T-cell (primary cell): Measurements from ENCODE around the gene LATS2. TPM values are rescaled to one million over a fixed set of nuclear protein-coding genes. Genes with fewer than 3 reads are reported as not detected.
A peak's percentile ranks its signal among the peaks of the same experiment; 100 is the strongest.

Experiments
- ATAC-seq, 4 experiments: fragments of 200-7000 bp in 3 of 4; fragments of 150-1000 bp in 1 of 4; cut with Tn5 transposase; replicated peaks in 1 of 4; 1 replicate in 3 of 4; 2 replicates in 1 of 4; pipeline ENCODE4 v1.10.0; 2021; ENCODE audit warnings: moderate library complexity in 3 of 4, mild to moderate bottlenecking in 2 of 4, moderate number of reproducible peaks in 1 of 4
- CTCF ChIA-PET, 2 donors: fragments of 300-600 bp; sonication (Branson Sonifier 250); formaldehyde crosslinking; loops; one replicate each; lab custom pipeline; 2022; ENCODE audit warnings: antibody characterized with exemption in 2 of 2; lab: Charles Lee
- POLR2A ChIA-PET, 2 donors: fragments of 300-600 bp; sonication (Branson Sonifier 250); formaldehyde crosslinking; loops; one replicate each; lab custom pipeline; 2022; ENCODE audit warnings: antibody characterized with exemption in 2 of 2; lab: Charles Lee
- DNase-seq, 35 experiments: peaks; one replicate each; pipeline versions ENCODE4 v3.0.0 to v3.0.0-alpha.2; 2013 to 2023
- H3K27ac ChIP-seq: one replicate; pipeline ENCODE4 v1.5.1; 2013; ENCODE audit warnings: low read length
- H3K27me3 ChIP-seq, 2 experiments: replicated peaks in 1 of 2; 1 replicate in 1 of 2; 2 replicates in 1 of 2; pipeline versions ENCODE4 v1.6.1 to v1.7.0; 2013; ENCODE audit warnings: low read length in 1 of 2, mixed read lengths in 1 of 2; ENCODE audit not compliant: control insufficient read depth in 2 of 2, insufficient read depth in 2 of 2; ENCODE audit errors: extremely low read depth in 1 of 2
- H3K36me3 ChIP-seq, 2 donors: 1 replicate in 1 of 2; 2 replicates in 1 of 2; pipeline versions ENCODE4 v1.6.1 to v1.7.0; 2013; ENCODE audit warnings: low read length in 1 of 2; ENCODE audit not compliant: control insufficient read depth in 2 of 2, insufficient read depth in 1 of 2; ENCODE audit errors: extremely low read depth in 1 of 2
- H3K4me1 ChIP-seq, 2 experiments: 1 replicate in 1 of 2; 2 replicates in 1 of 2; pipeline versions ENCODE4 v1.6.1 to v1.7.0; 2013; ENCODE audit warnings: low read length in 2 of 2, mixed read lengths in 1 of 2; ENCODE audit not compliant: insufficient read depth in 2 of 2, control insufficient read depth in 1 of 2; ENCODE audit errors: extremely low read depth in 1 of 2
- H3K4me3 ChIP-seq, 2 donors: 1 replicate in 1 of 2; 2 replicates in 1 of 2; pipeline versions ENCODE4 v1.5.1 to v1.7.0; 2013; ENCODE audit warnings: mild to moderate bottlenecking in 2 of 2, low read length in 1 of 2, moderate library complexity in 1 of 2; ENCODE audit not compliant: control insufficient read depth in 1 of 2; ENCODE audit errors: extremely low read depth in 1 of 2
- H3K9me3 ChIP-seq: 2 replicates; pipeline ENCODE4 v1.7.0; 2013
- H3K27ac Mint-ChIP-seq, 2 donors: one replicate each; pipeline ENCODE4 v1.8.0; 2020 to 2021; ENCODE audit warnings: mild to moderate bottlenecking in 2 of 2, mixed read lengths in 2 of 2
- H3K27me3 Mint-ChIP-seq, 2 donors: one replicate each; pipeline ENCODE4 v1.8.0; 2021 to 2022; ENCODE audit warnings: mixed read lengths in 2 of 2
- H3K36me3 Mint-ChIP-seq: one replicate; pipeline ENCODE4 v1.8.0; 2021; ENCODE audit warnings: mixed read lengths
- H3K4me1 Mint-ChIP-seq, 3 donors: one replicate each; pipeline ENCODE4 v1.8.0; 2020 to 2022; ENCODE audit warnings: mixed read lengths in 3 of 3, mild to moderate bottlenecking in 1 of 3
- H3K4me3 Mint-ChIP-seq, 3 donors: one replicate each; pipeline ENCODE4 v1.8.0; 2020 to 2022; ENCODE audit warnings: mild to moderate bottlenecking in 3 of 3, mixed read lengths in 3 of 3, moderate library complexity in 3 of 3
- H3K9me3 Mint-ChIP-seq, 3 donors: one replicate each; pipeline ENCODE4 v1.8.0; 2020 to 2022; ENCODE audit warnings: mixed read lengths in 3 of 3
- WGBS: methylation state at CpG from one replicate; pipeline ENCODE4 v1.1.5; 2013; ENCODE audit warnings: missing lambda C conversion rate; ENCODE audit not compliant: insufficient coverage; 5-methylcytosine and 5-hydroxymethylcytosine counted together
- total RNA-seq, 35 experiments: library from RNA in 6 of 35; stranded (reverse) in 6 of 35; fragments of 120-200 nt in 1 of 35; gene quantifications; one replicate each; pipeline versions ENCODE4 v1.2.1 to v1.2.4 and lab custom pipeline; 2013 to 2026

The LATS2 gene
- total RNA-seq, 5 donors from 2014 or later (not counting 1 experiment from before 2014, with no cell fraction given) = 0.88 to 4.2 (median 2.7) TPM

DNA sequence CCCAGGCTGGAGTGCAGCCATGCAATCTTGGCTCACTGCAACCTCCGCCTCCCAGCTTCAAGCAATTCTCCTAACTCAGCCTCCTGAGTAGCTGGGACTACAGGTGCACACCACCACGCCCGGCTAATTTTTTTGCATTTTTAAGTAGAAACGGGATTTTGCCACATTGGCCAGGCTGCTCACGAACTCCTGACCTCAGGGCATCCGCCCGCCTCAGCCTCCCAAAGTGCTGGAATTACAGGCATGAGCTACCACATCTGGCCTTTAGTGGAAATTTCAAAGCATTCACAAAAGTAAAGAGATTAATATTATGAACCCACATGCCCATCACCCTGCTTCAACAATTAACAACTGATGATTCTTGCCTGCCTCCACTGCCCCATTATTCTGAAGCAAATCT is 20.5 kb upstream of the LATS2 start:
- no peaks in the 10 kb centered on the region for H3K4me1 Mint-ChIP-seq
- no peak overlapping the region for H3K4me3 Mint-ChIP-seq
- WGBS = 93% methylated on average over 7 of the region's 7 CpGs
- no peaks in the 10 kb centered on the region for H3K9me3 Mint-ChIP-seq
- no peaks in the 10 kb centered on the region for H3K36me3 Mint-ChIP-seq
- ChIA-PET POLR2A (no interaction called here), CTCF (no interaction called here)
- Histone ChIP-seq H3K36me3 (no peaks in the 10 kb centered on the region), H3K9me3 (no peaks in the 10 kb centered on the region), H3K4me3 (no peak overlapping the region), H3K27ac (no peak overlapping the region), H3K4me1 (no peaks in the 10 kb centered on the region), H3K27me3 (peaks cover 0 to 9% of the 10 kb centered on the region in 2 experiments)
- peaks cover 6 to 13% of the 10 kb centered on the region in 2 donors for H3K27me3 Mint-ChIP-seq
- DNase-seq = no peak
- no peak for ATAC-seq
- H3K27ac Mint-ChIP-seq = no peak overlapping the region

- 100% methylated on average over 2 of the region's 3 CpGs for WGBS
These were observed 19.2 kb upstream of the LATS2 start for GRCh38 chr13:21080593-21080891.

DNA sequence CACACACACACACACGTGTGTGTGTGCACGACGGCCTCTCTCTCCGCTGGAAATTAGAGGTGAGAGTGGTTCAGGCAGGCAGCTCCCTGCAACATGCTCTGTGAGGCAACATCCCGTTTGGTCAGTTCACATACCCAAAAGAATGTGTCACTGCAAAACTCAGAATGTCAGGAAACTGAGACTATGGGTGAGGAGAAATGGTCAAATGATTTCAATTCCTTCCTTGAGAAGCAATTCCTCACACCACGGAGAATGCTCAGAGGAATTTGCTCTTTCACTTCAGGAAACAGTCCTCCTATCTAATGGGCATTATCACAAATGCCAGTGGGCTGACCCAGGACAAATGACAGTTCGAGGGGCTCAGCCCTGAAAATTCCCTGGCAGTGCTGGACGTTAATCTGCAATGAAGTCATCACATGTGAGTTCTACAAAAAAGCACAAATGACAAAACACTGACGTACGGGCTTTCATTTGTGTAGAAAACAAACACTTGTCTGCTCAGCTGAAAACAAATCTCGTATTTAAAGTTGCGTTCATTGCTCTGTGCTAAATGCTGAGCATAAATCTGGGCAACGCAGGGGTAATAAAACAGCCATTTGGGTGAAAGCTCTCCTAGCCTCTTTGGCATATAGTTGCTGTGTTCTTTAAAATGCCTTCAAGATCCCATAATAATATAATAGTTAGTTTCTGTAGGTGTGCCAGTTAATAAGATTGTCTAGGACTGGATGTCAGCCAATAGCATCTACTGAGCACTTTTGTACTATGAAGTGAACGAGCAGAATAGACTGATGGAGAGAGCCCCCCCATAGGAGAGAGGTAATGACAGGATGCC is 18.6 kb upstream of the LATS2 start:
- no peaks in the 10 kb centered on the region for H3K36me3 Mint-ChIP-seq
- no peak overlapping the region for H3K27ac Mint-ChIP-seq
- no peak overlapping the region for H3K27ac ChIP-seq
- POLR2A ChIA-PET = interaction anchor here in 1 of 2 donors (0.7 kb wide), 1 partner anchor 22 kb away, joined by 3 read pairs; no protein-coding TSS in a partner anchor
- peaks cover 5 to 13% of the 10 kb centered on the region in 2 experiments for H3K4me1 ChIP-seq
- no peaks in the 10 kb centered on the region for H3K9me3 Mint-ChIP-seq
- DNase-seq = no peak
- H3K27me3 ChIP-seq = peaks cover 0 to 25% of the 10 kb centered on the region in 2 experiments
- peaks cover 6 to 18% of the 10 kb centered on the region in 2 donors for H3K27me3 Mint-ChIP-seq
- peaks cover 5 to 7% (median 5%) of the 10 kb centered on the region in 3 donors for H3K4me1 Mint-ChIP-seq
- no peak overlapping the region for H3K4me3 Mint-ChIP-seq
- WGBS = 80% methylated on average over 6 of the region's 14 CpGs
- ATAC-seq = no peak
- CTCF ChIA-PET = no interaction called here
- no peak overlapping the region for H3K4me3 ChIP-seq
- H3K36me3 ChIP-seq = no peaks in the 10 kb centered on the region
- no peaks in the 10 kb centered on the region for H3K9me3 ChIP-seq

More at GRCh38 chr13:21080593-21080891, 19.2 kb upstream of the LATS2 start:
- ChIA-PET POLR2A (interaction anchor here in 1 of 2 donors (0.7 kb wide), 1 partner anchor 21 kb away, joined by 3 read pairs; no protein-coding TSS in a partner anchor), CTCF (no interaction called here)
- H3K4me1 ChIP-seq = peaks cover 0 to 8% of the 10 kb centered on the region in 2 experiments
- Mint-ChIP-seq H3K27me3 (peaks cover 6 to 17% of the 10 kb centered on the region in 2 donors), H3K27ac (no peak overlapping the region), H3K4me3 (no peak overlapping the region), H3K4me1 (peaks cover 0 to 2% (median 0%) of the 10 kb centered on the region in 3 donors), H3K36me3 (no peaks in the 10 kb centered on the region), H3K9me3 (no peaks in the 10 kb centered on the region)
- ATAC-seq (no peak), DNase-seq (no peak)
- H3K36me3 ChIP-seq = no peaks in the 10 kb centered on the region
- H3K27ac ChIP-seq = no peak overlapping the region
- H3K9me3 ChIP-seq = no peaks in the 10 kb centered on the region
- H3K4me3 ChIP-seq = no peak overlapping the region
- H3K27me3 ChIP-seq = peaks cover 0 to 20% of the 10 kb centered on the region in 2 experiments

DNA sequence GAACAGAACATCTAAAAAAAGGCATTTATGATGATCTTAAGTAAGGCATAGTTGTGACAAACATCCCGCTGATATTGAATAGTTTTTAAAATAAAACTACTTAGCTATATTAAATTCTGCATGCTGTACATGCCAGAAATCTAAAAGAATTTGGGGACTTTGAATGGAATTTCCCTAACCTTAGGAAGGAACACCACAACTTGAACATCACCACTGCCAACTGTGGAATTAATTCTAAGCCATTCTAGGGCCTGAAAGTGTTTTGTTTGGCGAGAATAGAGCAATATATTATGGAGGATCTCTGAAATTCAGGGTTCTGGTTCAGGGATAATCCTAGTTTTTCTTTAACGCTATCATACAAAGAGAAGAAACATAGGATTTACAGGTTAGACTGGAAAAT is 17.8 kb upstream of the LATS2 start:
- Histone ChIP-seq H3K36me3 (no peaks in the 10 kb centered on the region), H3K4me3 (no peak overlapping the region), H3K4me1 (peaks cover 8 to 19% of the 10 kb centered on the region in 2 experiments), H3K27ac (no peak overlapping the region), H3K27me3 (peaks cover 0 to 30% of the 10 kb centered on the region in 2 experiments), H3K9me3 (no peaks in the 10 kb centered on the region)
- no CpG with 5 or more reads among the region's 3 CpGs for WGBS
- H3K27me3 Mint-ChIP-seq = peaks cover 6 to 20% of the 10 kb centered on the region in 2 donors
- no peaks in the 10 kb centered on the region for H3K36me3 Mint-ChIP-seq
- ATAC-seq (no peak), DNase-seq (no peak)
- peaks cover 13 to 14% (median 13%) of the 10 kb centered on the region in 3 donors for H3K4me1 Mint-ChIP-seq
- no peak overlapping the region for H3K4me3 Mint-ChIP-seq
- no peak overlapping the region for H3K27ac Mint-ChIP-seq
- ChIA-PET CTCF (no interaction called here), POLR2A (no interaction called here)
- no peaks in the 10 kb centered on the region for H3K9me3 Mint-ChIP-seq

DNA sequence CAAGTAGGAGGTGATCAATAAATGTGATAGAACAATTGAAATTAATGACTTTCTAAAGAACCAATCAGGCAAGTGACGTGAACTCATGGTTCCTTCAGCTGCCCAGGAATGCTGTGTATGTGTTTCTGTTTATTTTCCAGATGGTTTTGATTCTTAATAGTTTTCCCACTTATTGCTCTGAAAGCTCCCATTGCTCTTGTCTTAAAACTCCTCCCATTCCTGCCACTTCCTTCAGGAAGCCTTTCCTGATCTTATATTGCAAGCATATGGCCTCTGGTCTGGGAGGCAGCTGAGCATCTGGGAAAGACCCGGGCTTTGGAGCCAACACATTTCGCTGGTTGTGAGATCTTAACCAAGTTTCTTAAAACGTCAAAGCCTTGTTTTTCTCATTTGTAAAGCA is 17.1 kb upstream of the LATS2 start:
- ATAC-seq (no peak), DNase-seq (no peak)
- no peak overlapping the region for H3K27ac Mint-ChIP-seq
- peak overlapping the region in 1 of 3 donors; percentile 58 for H3K4me3 Mint-ChIP-seq
- peaks cover 15 to 19% (median 16%) of the 10 kb centered on the region in 3 donors for H3K4me1 Mint-ChIP-seq
- Histone ChIP-seq H3K27ac (no peak overlapping the region), H3K9me3 (no peaks in the 10 kb centered on the region), H3K4me1 (peaks cover 8 to 21% of the 10 kb centered on the region in 2 experiments), H3K4me3 (no peak overlapping the region), H3K36me3 (no peaks in the 10 kb centered on the region), H3K27me3 (peaks cover 0 to 37% of the 10 kb centered on the region in 2 experiments)
- WGBS = 94% methylated on average over 3 of the region's 4 CpGs
- CTCF ChIA-PET = interaction anchor here in 1 of 2 donors (0.6 kb wide), 1 partner anchor 21 kb away, joined by 3 read pairs; no protein-coding TSS in a partner anchor
- POLR2A ChIA-PET = no interaction called here
- peaks cover 6 to 23% of the 10 kb centered on the region in 2 donors for H3K27me3 Mint-ChIP-seq
- H3K9me3 Mint-ChIP-seq = no peaks in the 10 kb centered on the region
- H3K36me3 Mint-ChIP-seq = no peaks in the 10 kb centered on the region

GRCh38 chr13:21077788-21078353 is 16.5 kb upstream of the LATS2 start:
- peak overlapping the region; percentile 14 to 58 (median 37) for H3K4me3 Mint-ChIP-seq
- Histone ChIP-seq H3K36me3 (no peaks in the 10 kb centered on the region), H3K9me3 (no peaks in the 10 kb centered on the region), H3K27me3 (peaks cover 0 to 37% of the 10 kb centered on the region in 2 experiments), H3K4me1 (peaks cover 8 to 21% of the 10 kb centered on the region in 2 experiments), H3K27ac (no peak overlapping the region), H3K4me3 (no peak overlapping the region)
- 98% methylated on average over 21 of the region's 24 CpGs for WGBS
- no peak for DNase-seq
- ChIA-PET CTCF (interaction anchor here in 1 of 2 donors (0.6 kb wide), 1 partner anchor 20 kb away, joined by 3 read pairs; no protein-coding TSS in a partner anchor), POLR2A (no interaction called here)
- H3K4me1 Mint-ChIP-seq = peaks cover 15 to 22% (median 16%) of the 10 kb centered on the region in 3 donors
- H3K27me3 Mint-ChIP-seq = peaks cover 6 to 23% of the 10 kb centered on the region in 2 donors
- no peak for ATAC-seq
- no peaks in the 10 kb centered on the region for H3K36me3 Mint-ChIP-seq
- no peak overlapping the region for H3K27ac Mint-ChIP-seq
- no peaks in the 10 kb centered on the region for H3K9me3 Mint-ChIP-seq
